Smooth muscle cell (in vitro differentiated cells): ENCODE measurements around the gene AATF. TPM values are rescaled to one million over a fixed set of nuclear protein-coding genes. Genes with fewer than 3 reads are reported as not detected.

Source experiments
- DNase-seq: peaks from one replicate; lab custom pipeline; 2025; ENCODE audit not compliant: unreplicated experiment; lab: John Stamatoyannopoulos, UW
- H2AFZ ChIP-seq: fragments of 200-600 bp; sonication (generic); 2 replicates; pipeline ENCODE4 v1.6.0; 2016; ENCODE audit warnings: antibody characterized with exemption, low read depth, mild to moderate bottlenecking
- H3F3A ChIP-seq: fragments of 200-600 bp; sonication (generic); 2 replicates; pipeline ENCODE4 v1.6.0; 2017; ENCODE audit warnings: antibody characterized with exemption, low read depth
- H3K27ac ChIP-seq: fragments of 200-600 bp; sonication (generic); 2 replicates; pipeline ENCODE4 v1.5.1; 2016; ENCODE audit warnings: low read depth, mild to moderate bottlenecking
- H3K27me3 ChIP-seq: fragments of 200-600 bp; sonication (generic); 2 replicates; pipeline ENCODE4 v1.6.1; 2016; ENCODE audit warnings: low read depth, mild to moderate bottlenecking
- H3K36me3 ChIP-seq: fragments of 200-600 bp; sonication (generic); 2 replicates; pipeline ENCODE4 v1.5.1; 2016; ENCODE audit warnings: low read depth
- H3K4me1 ChIP-seq: fragments of 200-600 bp; sonication (generic); 2 replicates; pipeline ENCODE4 v1.5.1; 2016; ENCODE audit warnings: low read depth
- H3K4me2 ChIP-seq: fragments of 200-600 bp; sonication (generic); 2 replicates; pipeline ENCODE4 v1.6.0; 2016; ENCODE audit warnings: mild to moderate bottlenecking
- H3K4me3 ChIP-seq: fragments of 200-600 bp; sonication (generic); 2 replicates; pipeline ENCODE4 v1.5.1; 2016; ENCODE audit warnings: mild to moderate bottlenecking
- H3K79me2 ChIP-seq: fragments of 200-600 bp; sonication (generic); 2 replicates; pipeline ENCODE4 v1.6.0; 2016; ENCODE audit warnings: low read depth, mild to moderate bottlenecking
- H3K9ac ChIP-seq: fragments of 200-600 bp; sonication (generic); 2 replicates; pipeline ENCODE4 v1.6.0; 2016; ENCODE audit warnings: low read depth
- H3K9me3 ChIP-seq: fragments of 200-600 bp; sonication (generic); replicated peaks from 2 replicates; pipeline ENCODE4 v1.5.1; 2016; ENCODE audit warnings: low read depth
- H4K20me1 ChIP-seq: fragments of 200-600 bp; sonication (generic); 2 replicates; pipeline ENCODE4 v1.6.0; 2016; ENCODE audit warnings: low read depth
- WGBS: methylation state at CpG from one replicate; pipeline ENCODE4 v1.1.7; 2016; ENCODE audit warnings: low lambda C conversion rate; 5-methylcytosine and 5-hydroxymethylcytosine counted together
- polyA plus RNA-seq: library from polyadenylated mRNA; unstranded; fragments of >200 nt; fragmentation: Nextera tagmentation; extraction: Ambion mirVana; gene quantifications from 2 replicates; pipeline ENCODE4 v1.2.1, GENCODE V29; 2016
- total RNA-seq: library from RNA; depleted of rRNA; stranded (reverse); fragments of >200 nt; gene quantifications from 2 replicates; pipeline ENCODE4 v1.2.3, GENCODE V29; 2014
- TF ChIP-seq, protein P1 (sequence below): fragments of 200-600 bp; sonication (generic); IDR thresholded peaks from 2 replicates; pipeline ENCODE4 v1.5.1; 2017; ENCODE audit warnings: borderline replicate concordance, mild to moderate bottlenecking, antibody characterized with exemption; ENCODE audit not compliant: insufficient read depth, poor library complexity, severe bottlenecking

The AATF gene
- total and polyA plus RNA-seq, 2 experiments from 2014 or later, result 18.5 to 38.0 TPM

- Histone ChIP-seq H3K9ac (no peak overlapping the region), H3K4me3 (no peak overlapping the region), H3K79me2 (no peaks in the 10 kb centered on the region), H3K27me3 (no peaks in the 10 kb centered on the region), H3K27ac (peak overlapping the region; percentile 84), H4K20me1 (peaks cover 18% of the 10 kb centered on the region), H3K36me3 (peaks cover 31% of the 10 kb centered on the region), H3K9me3 (no peaks in the 10 kb centered on the region), H2AFZ (no peak overlapping the region), H3K4me2 (peak overlapping the region; percentile 38), H3F3A (no peaks in the 10 kb centered on the region), H3K4me1 (no peaks in the 10 kb centered on the region)
- WGBS, result 36% methylated on average over 3 of the region's 3 CpGs
- DNase-seq, result no peak
- TF ChIP-seq, protein P1, sequence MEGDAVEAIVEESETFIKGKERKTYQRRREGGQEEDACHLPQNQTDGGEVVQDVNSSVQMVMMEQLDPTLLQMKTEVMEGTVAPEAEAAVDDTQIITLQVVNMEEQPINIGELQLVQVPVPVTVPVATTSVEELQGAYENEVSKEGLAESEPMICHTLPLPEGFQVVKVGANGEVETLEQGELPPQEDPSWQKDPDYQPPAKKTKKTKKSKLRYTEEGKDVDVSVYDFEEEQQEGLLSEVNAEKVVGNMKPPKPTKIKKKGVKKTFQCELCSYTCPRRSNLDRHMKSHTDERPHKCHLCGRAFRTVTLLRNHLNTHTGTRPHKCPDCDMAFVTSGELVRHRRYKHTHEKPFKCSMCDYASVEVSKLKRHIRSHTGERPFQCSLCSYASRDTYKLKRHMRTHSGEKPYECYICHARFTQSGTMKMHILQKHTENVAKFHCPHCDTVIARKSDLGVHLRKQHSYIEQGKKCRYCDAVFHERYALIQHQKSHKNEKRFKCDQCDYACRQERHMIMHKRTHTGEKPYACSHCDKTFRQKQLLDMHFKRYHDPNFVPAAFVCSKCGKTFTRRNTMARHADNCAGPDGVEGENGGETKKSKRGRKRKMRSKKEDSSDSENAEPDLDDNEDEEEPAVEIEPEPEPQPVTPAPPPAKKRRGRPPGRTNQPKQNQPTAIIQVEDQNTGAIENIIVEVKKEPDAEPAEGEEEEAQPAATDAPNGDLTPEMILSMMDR, result no peak
These were observed 45.7 kb downstream of the AATF start for GRCh38 chr17:36994438-36994837.

- TF ChIP-seq, protein P1, result no peak
- no peak for DNase-seq
- WGBS, result 97% methylated on average over 2 of the region's 2 CpGs
- Histone ChIP-seq H3K4me1 (no peaks in the 10 kb centered on the region), H3K9ac (no peak overlapping the region), H3K4me2 (no peak overlapping the region), H4K20me1 (peaks cover 5% of the 10 kb centered on the region), H3K36me3 (peaks cover 23% of the 10 kb centered on the region), H3K27me3 (no peaks in the 10 kb centered on the region), H3K79me2 (no peaks in the 10 kb centered on the region), H2AFZ (no peak overlapping the region), H3F3A (no peaks in the 10 kb centered on the region), H3K4me3 (no peak overlapping the region), H3K9me3 (no peaks in the 10 kb centered on the region), H3K27ac (no peak overlapping the region)
These were observed 50.7 kb downstream of the AATF start for GRCh38 chr17:36999471-36999870.

DNA sequence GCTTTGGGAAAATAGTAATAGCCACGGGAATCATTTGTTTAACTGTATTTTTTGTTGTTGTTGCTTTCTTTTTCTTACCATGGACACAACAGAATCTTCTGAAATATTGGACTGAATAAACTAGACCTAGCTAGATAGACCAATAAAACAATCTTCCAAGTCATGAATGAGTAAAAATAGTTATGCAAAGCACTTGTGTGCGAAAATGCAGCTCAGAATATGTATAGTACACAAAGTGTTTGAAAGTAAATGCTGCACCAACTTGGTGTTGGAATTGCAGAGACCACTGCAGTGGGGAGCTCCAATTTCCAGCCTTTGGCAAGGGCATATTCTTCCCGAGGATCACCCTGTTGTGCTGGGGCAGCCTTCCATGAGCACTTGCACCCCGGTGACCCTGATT lies 68.0 kb downstream of the AATF start:
- Histone ChIP-seq H3K27me3 (no peaks in the 10 kb centered on the region), H2AFZ (no peak overlapping the region), H3K9me3 (no peaks in the 10 kb centered on the region), H4K20me1 (peaks cover 29% of the 10 kb centered on the region), H3K79me2 (peaks cover 5% of the 10 kb centered on the region), H3F3A (no peaks in the 10 kb centered on the region), H3K9ac (no peak overlapping the region), H3K4me2 (no peak overlapping the region), H3K27ac (no peak overlapping the region), H3K4me3 (no peak overlapping the region), H3K36me3 (no peaks in the 10 kb centered on the region), H3K4me1 (peaks cover 18% of the 10 kb centered on the region)
- 90% methylated on average over 4 of the region's 4 CpGs for WGBS
- TF ChIP-seq, protein P1, result no peak
- no peak for DNase-seq

DNA sequence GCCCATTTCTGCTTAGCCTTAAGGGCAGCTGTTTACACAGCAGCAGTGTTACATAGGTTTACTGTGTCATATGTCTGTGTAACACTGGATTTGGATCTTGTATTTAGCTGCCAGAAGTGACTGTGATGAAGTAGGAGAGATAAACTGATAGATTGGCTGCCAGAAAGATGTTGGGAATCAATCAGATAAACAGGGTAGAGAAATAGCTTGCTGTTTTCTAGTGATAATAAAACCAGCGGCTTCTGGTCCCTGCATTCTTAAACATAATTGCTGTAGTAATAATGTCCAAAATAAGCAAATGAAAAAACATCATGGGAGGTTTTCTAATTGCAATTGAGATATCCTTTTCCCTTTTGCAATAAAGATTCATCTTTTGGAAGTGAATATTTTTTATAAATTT lies 68.7 kb downstream of the AATF start:
- no peaks in the 10 kb centered on the region for H3K9me3 ChIP-seq
- H3K27me3 ChIP-seq, result no peaks in the 10 kb centered on the region
- no peak overlapping the region for H3K9ac ChIP-seq
- no peaks in the 10 kb centered on the region for H3F3A ChIP-seq
- H3K36me3 ChIP-seq, result no peaks in the 10 kb centered on the region
- H3K4me1 ChIP-seq, result peaks cover 18% of the 10 kb centered on the region
- no peak for DNase-seq
- H3K4me3 ChIP-seq, result no peak overlapping the region
- H3K27ac ChIP-seq, result no peak overlapping the region
- H2AFZ ChIP-seq, result no peak overlapping the region
- whole genome bisulfite sequencing, result 88% methylated on average over 1 of the region's 1 CpG
- no peak overlapping the region for H3K4me2 ChIP-seq
- TF ChIP-seq, protein P1, result no peak
- H4K20me1 ChIP-seq, result peaks cover 29% of the 10 kb centered on the region
- peaks cover 5% of the 10 kb centered on the region for H3K79me2 ChIP-seq
